Stimulated activated naive B cell treated with anti-CD40 and anti-IgM and Interleukin-4, amounts not matched to agents 10 μg/mL and 1 μg/mL and 100 μg/mL, for 72 hours (primary cell): ENCODE measurements around the gene DCTD.
"Not testable (repeated sequence)": the region's sequence is repeated elsewhere in the genome, so short reads cannot be mapped to it uniquely, and the experiment has no call there.

Experiments
- ATAC-seq, 2 donors: fragments of 150-1000 bp; cut with Tn5 transposase; replicated peaks; 2 replicates each; pipeline ENCODE4 v1.10.0; 2021; ENCODE audit warnings: moderate library complexity in 1 of 2
- DNase-seq: peaks from one replicate; pipeline ENCODE4 v3.0.0; 2021
- H3K27ac Mint-ChIP-seq: one replicate; pipeline ENCODE4 v1.8.0; 2022; ENCODE audit warnings: mild to moderate bottlenecking, mixed read lengths
- H3K27me3 Mint-ChIP-seq, 2 donors: one replicate each; pipeline ENCODE4 v1.8.0; 2022; ENCODE audit warnings: mixed read lengths in 2 of 2
- H3K36me3 Mint-ChIP-seq, 2 donors: one replicate each; pipeline ENCODE4 v1.8.0; 2022; ENCODE audit warnings: mixed read lengths in 2 of 2, mild to moderate bottlenecking in 1 of 2
- H3K4me1 Mint-ChIP-seq, 2 donors: one replicate each; pipeline ENCODE4 v1.8.0; 2022; ENCODE audit warnings: mixed read lengths in 2 of 2, mild to moderate bottlenecking in 1 of 2
- H3K4me3 Mint-ChIP-seq, 2 donors: one replicate each; pipeline ENCODE4 v1.8.0; 2022; ENCODE audit warnings: mild to moderate bottlenecking in 2 of 2, mixed read lengths in 2 of 2, moderate library complexity in 1 of 2
- H3K9me3 Mint-ChIP-seq, 2 donors: one replicate each; pipeline ENCODE4 v1.8.0; 2022; ENCODE audit warnings: mixed read lengths in 2 of 2, mild to moderate bottlenecking in 1 of 2

The DCTD gene

DNA sequence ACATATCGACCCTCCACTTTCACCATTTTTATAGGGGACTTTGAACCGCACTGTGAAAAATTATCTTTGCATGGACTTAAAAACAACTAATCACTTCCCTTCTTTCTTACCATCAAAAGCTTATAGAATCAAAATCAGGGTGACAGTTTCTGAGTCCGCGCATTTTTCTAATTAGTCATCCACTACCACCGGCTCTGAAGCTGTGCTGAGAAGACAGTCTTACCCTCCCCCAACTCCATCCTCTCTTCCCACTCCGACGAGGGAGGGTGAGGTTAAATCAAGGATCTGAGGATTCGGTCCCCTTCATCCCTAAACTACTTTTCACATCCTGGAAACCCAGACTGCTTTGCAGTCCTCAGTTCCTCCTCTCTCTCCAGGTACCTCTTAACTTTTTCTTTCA lies 4.2 kb downstream of the DCTD start:
- ATAC-seq (no peak), DNase-seq (no peak)
- H3K4me1 Mint-ChIP-seq = peaks cover 14 to 39% of the 10 kb centered on the region in 2 donors
- H3K4me3 Mint-ChIP-seq = no peak overlapping the region
- H3K27me3 Mint-ChIP-seq = no peaks in the 10 kb centered on the region
- peaks cover 0 to 3% of the 10 kb centered on the region in 2 donors for H3K9me3 Mint-ChIP-seq
- H3K36me3 Mint-ChIP-seq = peaks cover 48 to 61% of the 10 kb centered on the region in 2 donors
- no peak overlapping the region for H3K27ac Mint-ChIP-seq

DNA sequence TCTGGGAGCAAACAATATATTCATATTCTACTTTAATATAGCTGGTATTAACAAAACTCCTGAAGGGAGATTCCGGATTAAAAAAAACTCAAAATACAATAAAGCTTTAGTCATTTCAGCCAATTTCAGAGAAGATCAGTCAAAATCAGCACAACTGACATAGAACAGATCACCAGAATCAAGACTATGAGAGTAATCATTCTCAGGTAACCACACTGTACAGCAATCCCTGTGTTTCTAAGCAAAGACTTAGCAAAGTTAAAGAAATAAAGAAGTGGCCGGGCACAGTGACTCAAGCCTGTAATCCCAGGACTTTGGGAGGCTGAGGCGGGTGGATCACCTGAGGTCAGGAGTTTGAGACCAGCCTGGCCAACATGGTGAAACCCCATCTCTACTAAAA lies 9.1 kb downstream of the DCTD start:
- no peak overlapping the region for H3K4me3 Mint-ChIP-seq
- ATAC-seq = no peak
- H3K36me3 Mint-ChIP-seq = peaks cover 76 to 82% of the 10 kb centered on the region in 2 donors
- H3K27ac Mint-ChIP-seq = no peak overlapping the region
- peaks cover 0 to 3% of the 10 kb centered on the region in 2 donors for H3K9me3 Mint-ChIP-seq
- peaks cover 9 to 18% of the 10 kb centered on the region in 2 donors for H3K4me1 Mint-ChIP-seq
- no peaks in the 10 kb centered on the region for H3K27me3 Mint-ChIP-seq
- DNase-seq = no peak

DNA sequence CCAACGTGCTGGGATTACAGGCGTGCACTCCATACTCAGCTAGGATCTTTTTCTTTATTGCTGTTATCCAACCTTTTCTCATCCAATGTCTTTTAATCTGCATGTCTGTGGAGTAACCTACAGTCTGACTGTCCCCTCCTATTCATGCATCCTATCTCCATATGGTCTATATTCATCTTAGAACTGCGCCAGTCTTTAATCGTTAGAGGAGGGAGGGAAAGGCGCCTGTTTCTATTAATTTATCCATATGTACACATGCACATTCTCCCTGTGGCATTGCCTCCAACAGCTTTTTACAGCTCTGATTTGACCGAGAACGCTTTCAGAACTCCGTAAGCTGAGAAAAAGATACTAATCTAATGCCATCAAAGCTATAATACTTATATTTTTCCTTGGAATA lies 9.8 kb downstream of the DCTD start:
- ATAC-seq = no peak
- Mint-ChIP-seq H3K27me3 (no peaks in the 10 kb centered on the region), H3K9me3 (peaks cover 0 to 3% of the 10 kb centered on the region in 2 donors), H3K4me1 (peaks cover 9 to 11% of the 10 kb centered on the region in 2 donors), H3K4me3 (no peak overlapping the region), H3K36me3 (peaks cover 74 to 80% of the 10 kb centered on the region in 2 donors), H3K27ac (no peak overlapping the region)
- no peak for DNase-seq

DNA sequence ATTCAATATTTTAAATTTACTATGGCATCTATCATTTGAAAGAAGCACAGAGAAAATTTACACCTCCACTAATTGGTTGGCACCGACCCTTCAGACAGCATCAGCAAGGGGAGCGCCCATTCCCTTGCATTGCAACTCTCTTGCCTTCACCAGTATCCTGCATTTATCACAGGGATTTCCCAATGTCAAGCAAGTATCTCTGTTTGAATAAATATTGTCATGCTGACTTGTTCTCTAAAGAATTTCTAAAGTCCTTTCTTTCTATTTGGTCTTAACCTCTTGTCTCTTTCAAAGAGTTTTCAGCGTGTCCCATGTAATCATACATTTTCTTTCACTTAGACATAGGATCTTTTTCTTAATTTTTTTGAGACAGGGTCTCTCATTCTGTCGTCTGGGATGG lies 10.4 kb downstream of the DCTD start:
- H3K36me3 Mint-ChIP-seq = peaks cover 75 to 80% of the 10 kb centered on the region in 2 donors
- no peak for DNase-seq
- no peak overlapping the region for H3K4me3 Mint-ChIP-seq
- H3K9me3 Mint-ChIP-seq = peaks cover 0 to 3% of the 10 kb centered on the region in 2 donors
- H3K27me3 Mint-ChIP-seq = no peaks in the 10 kb centered on the region
- H3K4me1 Mint-ChIP-seq = peaks cover 9 to 10% of the 10 kb centered on the region in 2 donors
- H3K27ac Mint-ChIP-seq = no peak overlapping the region
- no peak for ATAC-seq

DNA sequence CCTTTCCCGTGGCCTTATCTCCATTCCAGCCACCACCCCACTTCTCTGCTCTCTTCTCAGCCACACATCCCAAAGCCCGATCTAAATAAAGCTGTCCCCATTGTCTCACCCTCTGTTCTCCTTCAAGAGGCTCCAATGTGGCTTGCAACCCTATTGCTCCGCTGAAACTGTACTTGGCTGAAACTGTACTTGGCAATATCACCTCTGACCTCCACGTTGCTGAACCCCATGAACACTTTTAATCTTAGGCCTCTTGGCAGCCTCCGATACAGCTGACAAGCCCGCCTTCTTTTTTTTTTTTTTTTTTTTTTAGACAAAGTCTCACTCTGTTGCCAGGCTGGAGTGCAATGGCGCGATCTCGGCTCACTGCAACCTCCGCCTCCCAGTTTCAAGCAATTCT lies 12.1 kb downstream of the DCTD start:
- no peak overlapping the region for H3K27ac Mint-ChIP-seq
- H3K27me3 Mint-ChIP-seq = no peaks in the 10 kb centered on the region
- DNase-seq (no peak), ATAC-seq (no peak)
- H3K4me3 Mint-ChIP-seq = no peak overlapping the region
- H3K9me3 Mint-ChIP-seq = no peaks in the 10 kb centered on the region
- peaks cover 67 to 72% of the 10 kb centered on the region in 2 donors for H3K36me3 Mint-ChIP-seq
- H3K4me1 Mint-ChIP-seq = peaks cover 5 to 9% of the 10 kb centered on the region in 2 donors

DNA sequence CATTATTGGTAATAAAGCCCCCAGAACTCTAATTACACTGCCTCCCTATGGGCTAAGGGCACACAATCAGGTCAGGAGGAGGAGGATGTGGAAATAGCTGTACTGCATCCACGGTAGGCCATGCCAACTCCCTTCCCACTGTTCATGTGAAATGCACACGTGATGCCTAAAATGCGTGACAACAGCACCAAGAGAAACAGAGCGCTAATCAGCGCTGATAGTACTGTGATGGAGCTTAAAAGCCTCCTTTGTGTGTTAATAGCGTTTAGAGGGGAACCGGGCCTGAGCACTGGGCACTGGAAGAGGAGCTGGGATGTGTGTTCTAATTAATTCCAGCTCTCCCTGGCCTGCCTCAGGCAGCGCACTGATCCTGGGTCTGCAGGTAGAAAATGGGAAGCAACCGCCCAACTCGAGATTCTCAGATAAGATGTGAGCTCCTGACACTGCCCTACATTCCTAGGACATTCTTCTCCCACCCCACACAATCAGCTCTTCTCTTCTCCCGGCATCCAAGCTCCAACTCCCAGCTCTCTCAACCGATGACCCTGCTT lies 12.9 kb downstream of the DCTD start:
- ATAC-seq (no peak), DNase-seq (no peak)
- Mint-ChIP-seq H3K36me3 (peaks cover 70 to 72% of the 10 kb centered on the region in 2 donors), H3K4me1 (peaks cover 5 to 6% of the 10 kb centered on the region in 2 donors), H3K4me3 (no peak overlapping the region), H3K27ac (no peak overlapping the region), H3K9me3 (no peaks in the 10 kb centered on the region), H3K27me3 (no peaks in the 10 kb centered on the region)

DNA sequence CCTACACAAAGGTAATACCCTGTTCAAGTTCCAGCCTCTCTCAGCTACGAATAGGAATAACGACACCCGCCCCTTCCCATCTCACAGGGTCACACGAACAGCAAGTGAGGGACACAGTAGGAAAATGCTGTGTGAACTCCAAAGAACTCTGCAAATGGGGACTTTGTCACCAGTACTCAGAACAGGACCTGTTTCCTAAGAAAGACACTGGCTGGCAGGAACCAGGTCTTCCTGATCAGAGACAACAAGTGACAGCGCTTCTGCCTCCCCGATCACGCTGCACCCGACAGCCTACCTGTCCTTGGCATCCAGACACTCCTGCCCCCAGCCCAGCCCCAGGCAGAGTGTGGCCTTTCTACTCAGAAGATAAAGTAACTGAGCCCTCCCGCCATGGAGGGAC lies 14.2 kb downstream of the DCTD start:
- H3K27me3 Mint-ChIP-seq = no peaks in the 10 kb centered on the region
- H3K27ac Mint-ChIP-seq = no peak overlapping the region
- DNase-seq (no peak), ATAC-seq (no peak)
- peaks cover 73 to 83% of the 10 kb centered on the region in 2 donors for H3K36me3 Mint-ChIP-seq
- H3K9me3 Mint-ChIP-seq = no peaks in the 10 kb centered on the region
- no peak overlapping the region for H3K4me3 Mint-ChIP-seq
- H3K4me1 Mint-ChIP-seq = peaks cover 5 to 6% of the 10 kb centered on the region in 2 donors

DNA sequence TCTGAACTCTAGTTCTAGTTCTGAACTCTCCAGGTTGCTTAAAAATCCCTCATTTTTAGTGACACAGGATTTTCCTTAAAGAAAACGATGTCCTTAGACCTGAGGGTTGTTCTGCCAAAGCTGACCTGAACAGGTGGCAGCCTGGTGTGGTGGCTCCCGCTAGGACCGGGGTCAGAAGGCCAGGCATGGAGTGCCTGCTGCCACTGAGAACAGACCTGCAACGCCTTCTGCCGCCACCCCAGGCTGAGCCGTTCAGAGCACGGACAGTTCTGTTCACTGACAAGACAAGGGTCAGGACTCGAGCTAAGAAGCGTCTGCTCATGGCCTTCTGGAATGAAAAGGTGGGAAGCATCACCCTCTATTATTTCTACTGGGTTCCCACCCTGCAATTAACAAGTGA lies 15.8 kb downstream of the DCTD start:
- Mint-ChIP-seq H3K36me3 (peaks cover 76 to 85% of the 10 kb centered on the region in 2 donors), H3K9me3 (no peaks in the 10 kb centered on the region), H3K4me3 (no peak overlapping the region), H3K4me1 (peaks cover 0 to 6% of the 10 kb centered on the region in 2 donors), H3K27me3 (no peaks in the 10 kb centered on the region), H3K27ac (no peak overlapping the region)
- DNase-seq (no peak), ATAC-seq (no peak)

DNA sequence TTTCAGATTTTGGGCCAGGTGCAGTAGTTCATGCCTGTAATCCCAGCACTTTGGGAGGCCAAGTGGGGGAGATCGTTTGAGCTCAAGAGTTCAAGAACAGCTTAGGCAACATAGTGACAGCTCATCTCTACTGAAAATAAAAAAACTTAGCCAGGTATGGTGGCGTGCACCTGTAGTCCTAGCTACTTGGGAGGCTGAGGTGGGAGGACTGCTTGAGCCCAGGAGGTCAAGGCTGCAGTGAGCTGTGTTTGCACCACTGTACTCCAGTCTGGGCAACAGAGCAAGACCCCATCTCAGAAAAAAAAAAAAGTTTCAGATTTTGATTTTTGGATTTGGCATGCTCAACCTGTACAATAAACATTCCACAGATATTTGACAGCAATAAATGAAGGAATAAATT lies 17.2 kb downstream of the DCTD start:
- ATAC-seq, H3K9me3 Mint-ChIP-seq, DNase-seq, H3K4me3 Mint-ChIP-seq, H3K27ac Mint-ChIP-seq, H3K4me1 Mint-ChIP-seq, H3K27me3 Mint-ChIP-seq: not testable (repeated sequence)
- H3K36me3 Mint-ChIP-seq = peaks cover 76 to 85% of the 10 kb centered on the region in 2 donors

DNA sequence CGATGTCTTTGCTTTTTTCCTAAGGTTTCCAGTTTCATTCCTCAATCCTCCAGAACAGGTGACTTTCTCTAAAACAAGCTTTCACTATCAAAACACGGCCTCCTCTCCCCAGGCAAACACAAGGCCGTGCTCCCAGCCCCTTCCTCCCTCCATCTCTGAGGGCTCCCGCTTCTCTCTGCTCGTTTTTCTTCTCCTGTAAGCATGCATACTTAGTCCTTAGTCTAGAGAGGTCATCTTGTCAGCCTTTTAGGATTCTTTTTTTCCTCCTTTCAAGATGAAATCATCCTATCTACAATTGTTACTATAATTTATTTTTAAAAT lies 18.7 kb downstream of the DCTD start:
- no peak for ATAC-seq
- no peak overlapping the region for H3K27ac Mint-ChIP-seq
- peaks cover 74 to 85% of the 10 kb centered on the region in 2 donors for H3K36me3 Mint-ChIP-seq
- H3K9me3 Mint-ChIP-seq = no peaks in the 10 kb centered on the region
- DNase-seq = no peak
- H3K4me1 Mint-ChIP-seq = no peaks in the 10 kb centered on the region
- no peaks in the 10 kb centered on the region for H3K27me3 Mint-ChIP-seq
- no peak overlapping the region for H3K4me3 Mint-ChIP-seq

DNA sequence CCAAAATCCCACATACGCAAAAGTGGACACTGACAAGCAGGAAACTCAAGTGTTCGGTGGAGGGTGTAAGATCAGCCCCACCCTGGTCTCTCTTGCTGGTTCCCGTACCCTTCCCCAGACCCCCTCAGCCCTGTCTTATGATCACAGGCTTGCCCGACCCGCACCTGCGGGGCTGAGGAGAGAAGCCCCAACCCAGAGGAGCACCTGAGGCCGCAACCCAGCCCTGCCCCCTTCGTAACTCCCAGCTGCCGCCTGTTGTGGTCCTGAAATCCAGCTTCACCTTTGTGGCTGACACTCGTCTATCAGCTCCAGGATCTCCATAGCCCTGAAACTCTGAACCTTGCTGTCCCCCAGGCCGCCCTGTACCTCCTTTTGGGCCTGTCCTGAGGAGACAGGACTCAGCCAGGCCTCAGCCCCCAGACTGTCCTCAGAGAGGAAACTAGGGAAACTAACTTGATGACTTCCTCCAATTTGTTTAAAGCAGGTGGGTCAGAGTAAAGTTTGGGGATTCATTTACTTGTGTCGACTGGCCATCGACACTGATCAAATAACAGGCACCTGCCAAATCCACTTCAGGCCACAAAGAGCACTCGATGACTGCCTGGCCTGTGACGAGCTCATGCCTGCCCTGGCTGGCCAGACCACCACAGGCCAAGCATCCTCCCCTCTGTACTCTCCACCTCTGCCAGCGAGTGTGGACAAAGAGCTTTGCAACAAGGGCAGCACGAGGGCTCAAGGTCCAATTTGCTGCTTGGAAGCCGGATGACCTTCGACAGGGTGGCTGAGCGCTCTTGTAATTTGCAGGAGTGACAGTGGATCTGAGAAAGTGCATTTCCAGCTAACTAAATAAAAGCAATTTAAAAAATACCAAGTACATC lies 19.3 kb downstream of the DCTD start:
- no peak for ATAC-seq
- H3K4me3 Mint-ChIP-seq = no peak overlapping the region
- H3K27ac Mint-ChIP-seq = peak overlapping the region; percentile 51
- no peak for DNase-seq
- no peaks in the 10 kb centered on the region for H3K9me3 Mint-ChIP-seq
- peaks cover 75 to 85% of the 10 kb centered on the region in 2 donors for H3K36me3 Mint-ChIP-seq
- no peaks in the 10 kb centered on the region for H3K27me3 Mint-ChIP-seq
- no peaks in the 10 kb centered on the region for H3K4me1 Mint-ChIP-seq

DNA sequence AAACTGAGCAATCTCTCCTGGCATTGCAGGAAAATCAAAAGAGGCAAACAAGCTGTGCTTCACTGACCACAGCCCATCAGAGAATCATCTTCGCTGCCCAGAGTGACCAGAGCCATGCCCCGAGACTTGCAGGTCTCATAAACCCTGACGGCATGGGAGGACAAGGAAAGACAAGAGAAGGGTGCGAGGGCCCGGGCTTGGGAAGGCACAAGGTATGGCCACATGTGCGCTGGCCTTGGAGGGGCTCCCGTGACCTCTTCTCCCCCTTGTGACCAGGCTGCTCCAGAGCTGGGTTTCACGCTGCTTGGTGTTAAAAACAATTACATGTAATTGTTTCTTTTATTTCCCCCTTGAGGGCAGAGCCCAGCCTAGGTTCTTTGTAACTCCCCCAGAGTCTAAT lies 20.8 kb downstream of the DCTD start:
- Mint-ChIP-seq H3K9me3 (no peaks in the 10 kb centered on the region), H3K36me3 (peaks cover 74 to 88% of the 10 kb centered on the region in 2 donors), H3K27ac (no peak overlapping the region), H3K4me3 (no peak overlapping the region), H3K27me3 (no peaks in the 10 kb centered on the region), H3K4me1 (no peaks in the 10 kb centered on the region)
- ATAC-seq (no peak), DNase-seq (no peak)

DNA sequence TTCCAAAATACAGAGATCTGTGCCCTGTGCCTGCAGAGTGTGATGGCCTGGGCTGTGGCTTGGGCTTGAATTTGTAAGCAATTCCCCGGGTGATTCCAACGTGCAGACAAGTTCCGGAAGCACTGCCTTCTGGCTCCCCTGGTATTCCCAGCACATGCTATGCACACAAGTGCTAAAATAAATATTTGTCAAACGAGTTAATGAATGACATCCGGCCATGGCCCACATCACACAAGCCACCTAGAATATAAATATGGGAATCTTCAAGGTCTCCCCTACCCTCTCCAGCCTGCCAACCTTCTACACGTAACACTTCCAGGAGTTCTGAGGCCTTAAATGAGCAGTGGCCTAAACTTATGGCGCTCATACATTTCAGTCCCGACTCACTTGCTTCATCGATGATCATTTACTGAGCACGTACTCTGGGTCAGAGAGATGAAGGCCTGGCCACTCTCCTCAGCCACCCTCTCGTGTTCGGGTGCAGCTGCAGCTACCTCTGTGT lies 21.3 kb downstream of the DCTD start:
- ATAC-seq (no peak), DNase-seq (no peak)
- Mint-ChIP-seq H3K4me1 (no peaks in the 10 kb centered on the region), H3K9me3 (no peaks in the 10 kb centered on the region), H3K27ac (no peak overlapping the region), H3K27me3 (no peaks in the 10 kb centered on the region), H3K4me3 (no peak overlapping the region), H3K36me3 (peaks cover 76 to 91% of the 10 kb centered on the region in 2 donors)

DNA sequence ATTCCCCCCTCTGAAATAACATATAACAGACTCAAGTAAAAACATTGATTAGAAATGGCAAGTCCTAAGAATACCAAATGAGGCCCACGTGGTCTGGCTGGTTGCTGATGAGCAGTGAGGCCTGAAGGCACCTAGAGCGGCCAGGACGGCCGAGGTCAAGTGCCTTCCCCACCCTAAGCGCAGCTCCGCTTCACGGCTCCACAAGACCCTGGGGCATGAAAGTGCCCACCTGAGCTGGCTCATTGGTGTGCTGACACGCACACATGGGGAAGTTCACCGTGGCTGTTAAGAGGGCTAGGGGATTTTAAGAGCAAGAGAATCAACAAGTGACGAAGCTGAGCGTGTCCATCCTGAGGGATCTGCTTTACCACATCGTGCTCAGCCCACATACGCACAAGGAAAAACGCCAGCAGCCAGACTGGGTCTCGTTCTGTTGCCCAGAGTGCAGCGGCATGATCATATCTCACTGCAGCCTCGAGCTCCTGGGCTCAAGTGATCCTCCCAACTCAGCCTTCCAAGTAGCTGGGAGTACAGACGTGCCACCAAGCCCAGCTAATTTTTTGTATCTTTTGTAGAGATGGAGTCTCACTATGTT lies 22.4 kb downstream of the DCTD start:
- H3K4me3 Mint-ChIP-seq = no peak overlapping the region

More for the DNA sequence above, 22.4 kb downstream of the DCTD start:
- Mint-ChIP-seq H3K27ac (no peak overlapping the region), H3K4me1 (no peaks in the 10 kb centered on the region), H3K9me3 (no peaks in the 10 kb centered on the region), H3K27me3 (no peaks in the 10 kb centered on the region), H3K36me3 (peaks cover 78 to 96% of the 10 kb centered on the region in 2 donors)
- no peak for DNase-seq
- ATAC-seq = no peak
